T-helper 22 cell (primary cell): ENCODE measurements around the gene ACMSD.
"Not testable (repeated sequence)": the region's sequence is repeated elsewhere in the genome, so short reads cannot be mapped to it uniquely, and the experiment has no call there.

Source experiments
- DNase-seq: peaks from one replicate; pipeline ENCODE4 v3.0.0-alpha.2; 2020; ENCODE audit warnings: low read depth

ACMSD gene

DNA sequence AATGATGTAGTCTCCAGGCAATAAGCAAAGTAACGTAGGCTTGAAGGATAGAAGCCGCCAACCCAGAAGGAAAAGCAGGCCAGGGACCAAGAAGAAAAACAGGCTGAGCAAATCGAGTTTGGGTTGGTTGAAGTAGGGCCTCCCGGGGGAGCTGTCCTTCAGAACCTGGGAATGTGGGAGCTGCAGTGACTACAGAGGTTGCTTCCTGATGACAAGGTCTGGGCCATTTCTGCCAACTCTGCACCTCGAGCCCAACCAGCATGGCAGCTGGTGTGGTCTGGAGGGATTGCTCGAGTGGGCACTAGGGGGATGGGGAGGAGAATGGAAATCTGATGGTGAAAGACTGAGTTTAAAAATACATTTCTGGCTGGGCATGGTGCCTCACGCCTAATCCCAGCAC, 14.1 kb downstream of the ACMSD start:
- no peak for DNase-seq

DNA sequence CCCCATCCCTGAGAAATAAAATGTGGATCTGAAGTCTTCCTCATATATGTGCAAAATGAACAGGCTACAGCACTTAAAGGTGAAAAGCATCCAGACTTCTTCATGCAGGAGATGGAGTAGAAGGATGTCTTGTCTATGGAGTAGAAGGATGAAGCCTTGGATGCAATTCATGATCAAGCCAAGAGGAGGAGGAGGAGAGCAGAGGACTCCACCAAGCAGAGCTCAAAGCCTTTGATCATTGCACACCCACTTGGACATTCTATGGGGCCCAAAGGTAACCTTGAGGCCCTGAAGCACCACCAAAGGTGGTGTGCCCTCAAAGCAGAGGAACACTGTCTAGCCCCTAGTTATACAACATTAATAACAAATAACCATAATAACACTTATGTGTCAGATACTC, 17.3 kb downstream of the ACMSD start:
- no peak for DNase-seq

DNA sequence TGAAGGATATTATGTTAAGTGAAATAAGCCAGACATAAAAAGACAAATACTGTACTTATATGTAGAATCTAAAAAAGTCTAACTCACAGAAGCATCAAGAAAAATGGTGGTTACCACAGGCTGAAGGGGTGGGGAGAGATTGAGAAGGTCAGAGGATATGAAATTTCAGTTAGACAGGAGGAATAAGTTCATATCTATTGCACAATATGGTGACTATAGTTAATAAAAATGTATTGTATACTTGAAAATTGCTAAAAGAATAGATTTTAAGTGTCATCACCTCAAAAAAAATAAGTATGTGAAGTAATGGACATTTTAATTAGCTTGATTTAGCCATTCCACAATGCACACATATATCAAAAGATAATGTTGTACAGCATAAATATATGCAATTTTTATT, 19.8 kb downstream of the ACMSD start:
- DNase-seq, result no peak

DNA sequence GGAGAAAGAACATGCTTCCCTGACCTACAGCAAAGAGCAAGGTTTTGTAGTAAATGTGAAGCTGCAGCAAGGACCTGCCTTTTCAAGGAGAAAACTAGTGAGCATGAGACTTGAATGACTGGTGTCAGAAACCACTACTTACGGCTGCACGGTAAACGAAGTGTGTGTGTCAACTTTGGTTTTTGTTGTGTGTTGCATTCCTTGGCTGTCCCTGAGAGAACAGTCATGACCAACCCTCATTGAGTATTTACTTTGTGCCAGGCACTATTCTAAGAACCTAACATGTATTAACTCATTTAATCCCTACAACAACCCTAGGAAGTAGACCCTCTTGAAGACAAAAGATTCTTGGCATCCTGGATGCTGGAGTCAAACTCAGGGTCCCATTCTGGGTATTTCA, 22.8 kb downstream of the ACMSD start:
- DNase-seq, result no peak

GRCh38 chr2:134862069-134862468, 23.7 kb downstream of the ACMSD start:
- DNase-seq, result no peak

DNA sequence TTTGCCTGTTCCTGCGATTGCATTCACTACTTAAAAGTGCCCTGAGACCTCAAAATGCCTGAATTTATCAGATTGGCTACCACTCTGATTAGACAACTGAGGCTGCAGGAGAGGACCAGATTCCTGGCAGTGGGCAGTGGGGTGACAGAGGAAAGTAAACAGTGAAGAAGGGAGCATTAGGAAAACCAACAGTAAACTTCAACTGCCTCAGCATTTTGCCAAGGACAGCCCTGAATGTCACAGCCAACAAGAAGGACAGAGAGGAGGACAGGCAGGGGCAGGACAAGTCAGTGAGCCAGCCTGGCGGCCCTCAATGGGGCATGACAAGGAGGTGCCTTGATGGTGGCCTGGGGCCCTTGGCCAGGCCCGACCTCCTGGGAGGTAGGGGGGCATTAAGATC, 24.3 kb downstream of the ACMSD start:
- DNase-seq, result no peak

- DNase-seq, result no peak
These were observed 25.0 kb downstream of the ACMSD start for GRCh38 chr2:134863446-134863845.

DNA sequence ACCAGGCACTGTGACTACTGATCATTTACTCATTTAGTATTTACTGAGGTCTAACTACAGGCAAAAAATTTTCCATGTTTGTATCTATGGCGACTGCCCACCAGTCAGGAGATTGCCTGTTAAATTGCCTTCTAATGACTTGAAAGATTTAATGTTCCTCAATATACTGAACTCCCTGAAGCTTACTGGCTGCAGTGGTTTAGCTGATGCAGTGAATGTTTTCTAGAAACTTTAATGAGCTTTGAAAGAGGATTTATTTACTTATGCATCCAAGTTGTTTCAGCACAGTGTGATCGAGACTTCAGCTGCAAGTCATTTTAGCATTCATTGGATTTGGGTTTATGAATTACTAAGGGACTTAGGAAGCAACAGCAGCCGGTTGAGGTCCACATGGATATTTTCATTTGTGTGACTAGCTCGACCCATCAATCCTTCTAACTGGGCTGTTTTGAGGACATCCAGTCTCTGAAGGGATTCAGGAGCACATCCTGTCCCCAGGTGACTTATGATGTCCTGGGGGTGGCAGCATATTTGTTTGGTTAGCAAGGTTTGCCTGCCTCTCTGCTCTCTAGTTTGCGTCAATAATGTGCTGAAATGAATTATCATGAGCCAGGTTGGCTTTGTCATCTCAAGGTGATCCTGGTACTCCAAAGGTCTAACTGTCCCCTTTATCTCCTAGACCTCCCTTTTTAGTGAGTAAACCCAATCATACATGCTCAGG, 26.8 kb downstream of the ACMSD start:
- DNase-seq, result no peak

GRCh38 chr2:134866498-134867099, 28.2 kb downstream of the ACMSD start:
- no peak for DNase-seq

DNA sequence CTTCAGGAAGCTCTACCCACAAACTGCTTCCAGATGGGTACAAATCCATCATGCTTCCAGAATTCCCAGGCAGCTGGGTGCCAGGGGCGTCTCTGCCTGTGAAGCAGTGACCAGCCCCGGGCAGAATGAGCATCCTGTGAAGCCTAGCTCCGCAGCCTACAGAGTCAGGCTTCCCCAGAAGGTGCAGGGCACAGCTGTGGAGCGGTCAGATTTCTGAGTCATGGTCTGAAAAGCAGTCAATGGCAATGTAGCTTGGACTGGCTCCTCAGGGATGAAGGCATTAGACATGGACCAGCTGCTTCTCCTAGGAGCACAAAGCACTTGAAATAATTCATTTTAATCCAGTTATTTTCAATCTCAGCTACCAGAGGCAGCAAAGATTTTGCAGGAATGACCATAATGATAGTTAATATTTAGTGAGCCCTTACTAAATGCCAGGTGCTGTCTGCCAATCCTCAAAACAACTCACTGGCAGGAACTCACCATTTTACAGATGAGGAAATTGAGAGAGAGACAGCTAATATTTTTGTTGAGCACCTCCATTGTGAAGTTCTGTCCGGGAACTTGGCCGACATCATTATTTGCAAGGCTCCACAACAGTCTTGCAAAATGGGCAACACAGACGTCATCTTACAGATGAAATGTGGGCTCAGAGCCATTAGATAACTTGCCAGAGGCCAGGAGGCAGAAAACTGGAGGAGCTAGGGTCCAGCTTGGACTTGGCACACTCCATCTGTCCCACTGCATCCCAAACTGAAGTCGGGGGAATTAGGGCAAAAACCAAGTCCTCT, 31.7 kb downstream of the ACMSD start:
- DNase-seq, result no peak

DNA sequence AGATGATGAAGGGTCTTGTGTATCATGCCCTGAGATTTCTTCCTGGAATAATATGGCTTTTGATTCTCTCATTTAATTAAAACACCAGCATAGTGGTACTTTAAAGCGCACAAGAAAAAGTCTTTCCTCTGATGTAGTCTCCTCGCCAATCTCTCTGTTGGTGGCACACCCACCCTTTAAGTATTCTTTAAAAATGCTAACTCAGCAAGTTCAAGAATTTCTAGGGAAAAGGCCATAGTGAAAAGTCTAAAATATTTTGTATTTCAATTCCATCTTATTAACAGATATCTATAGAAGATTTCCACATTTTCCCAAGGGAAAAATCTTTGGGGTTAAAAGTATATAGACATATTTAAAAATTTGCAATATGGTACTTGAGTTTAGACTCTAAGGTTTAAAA, 34.7 kb downstream of the ACMSD start:
- DNase-seq, result no peak

DNA sequence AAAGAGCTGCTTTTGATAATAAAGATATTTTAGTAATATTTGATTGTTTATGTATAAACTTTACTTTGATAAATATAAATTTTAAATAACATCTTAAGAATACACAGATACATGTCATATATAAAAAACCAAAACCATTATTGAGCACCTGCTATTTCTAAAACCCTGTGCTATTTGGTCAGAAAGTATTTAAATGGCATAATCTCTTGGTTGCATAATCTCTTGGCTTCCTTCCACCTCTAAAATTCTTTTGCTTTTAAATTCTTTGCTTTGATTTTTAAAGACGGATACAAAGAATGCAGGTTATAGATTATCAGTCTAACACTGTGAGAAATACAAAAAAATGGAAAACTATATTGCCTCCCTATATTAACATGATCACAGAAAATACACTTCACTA, 36.9 kb downstream of the ACMSD start:
- DNase-seq, result no peak

- no peak for DNase-seq
These were observed 44.4 kb downstream of the ACMSD start for GRCh38 chr2:134882773-134883172.

GRCh38 chr2:134883552-134884293, 45.3 kb downstream of the ACMSD start:
- no peak for DNase-seq

DNA sequence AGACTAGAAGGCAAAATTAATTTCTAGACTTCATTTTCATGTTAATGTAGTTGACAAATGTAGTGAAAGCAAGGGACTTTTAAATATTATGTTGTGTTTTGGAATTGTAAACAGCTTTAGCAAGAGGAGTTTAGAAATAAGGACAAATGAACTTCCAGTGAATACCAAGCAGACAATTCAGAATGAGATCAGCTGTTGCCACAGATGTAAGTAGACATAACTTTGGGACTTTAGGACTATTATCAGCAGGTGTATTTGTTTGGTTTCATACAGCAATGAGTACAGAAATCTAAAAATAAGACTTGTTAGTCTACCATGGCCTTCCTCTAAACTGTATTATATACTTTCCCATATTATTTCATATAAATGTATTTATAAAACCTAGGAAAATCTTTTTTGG, 46.0 kb downstream of the ACMSD start:
- DNase-seq, result no peak

GRCh38 chr2:134892282-134893035, 54.0 kb downstream of the ACMSD start:
- no peak for DNase-seq

GRCh38 chr2:134897932-134898331, 59.5 kb downstream of the ACMSD start:
- no peak for DNase-seq

GRCh38 chr2:134899204-134899603, 60.8 kb downstream of the ACMSD start:
- DNase-seq, result no peak

DNA sequence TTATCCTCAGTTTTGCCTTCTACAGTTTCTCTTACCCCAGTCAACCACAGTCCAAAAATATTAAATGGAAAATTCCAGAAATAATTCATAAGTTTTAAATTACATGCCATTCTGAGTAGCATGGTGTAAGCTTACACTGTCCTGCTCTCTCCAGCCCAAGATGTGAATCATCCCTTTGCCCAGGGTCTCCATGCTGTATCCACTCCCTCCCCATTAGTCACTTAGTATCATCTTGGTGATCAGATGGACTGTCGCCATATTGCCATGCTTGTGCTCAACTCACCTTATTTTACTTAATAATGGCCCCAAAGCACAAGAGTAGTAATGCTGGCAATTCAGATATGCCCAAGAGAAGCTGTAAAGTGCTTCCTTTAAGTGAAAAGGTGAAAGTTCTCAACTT, 61.7 kb downstream of the ACMSD start:
- DNase-seq, result no peak

DNA sequence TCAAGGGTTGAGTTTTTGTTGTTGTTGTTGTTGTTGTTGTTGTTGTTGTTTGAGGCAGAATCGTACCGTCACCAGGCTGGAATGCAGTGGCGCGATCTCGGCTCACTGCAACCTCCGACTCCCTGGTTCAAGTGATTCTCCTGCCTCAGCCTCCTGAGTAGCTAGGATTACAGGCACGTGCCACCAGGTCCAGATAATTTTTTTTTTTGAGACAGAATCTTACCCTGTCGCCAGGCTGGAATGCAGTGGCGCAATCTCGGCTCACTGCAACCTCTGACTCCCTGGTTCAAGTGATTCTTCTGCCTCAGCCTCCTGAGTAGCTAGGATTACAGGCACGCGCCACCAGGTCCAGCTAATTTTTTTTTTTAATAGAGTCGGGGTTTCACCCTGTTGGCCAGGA, 65.3 kb downstream of the ACMSD start:
- DNase-seq, result not testable (repeated sequence)

GRCh38 chr2:134905168-134905567, 66.8 kb downstream of the ACMSD start:
- DNase-seq, result no peak

GRCh38 chr2:134906726-134907125, 68.3 kb downstream of the ACMSD start:
- no peak for DNase-seq
